Metanephros (tissue), 2 donors: ENCODE data around the gene DIS3. TPM values are rescaled to one million over a fixed set of nuclear protein-coding genes. Genes with fewer than 3 reads are reported as not detected.

ENCODE experiments used
- small RNA-seq: library from RNA; depleted of rRNA; stranded (forward); fragments of <200 nt; gene quantifications from one replicate; pipeline ENCODE3, GENCODE V24; 2014; ENCODE audit warnings: low replicate concordance
- total RNA-seq: library from RNA; depleted of rRNA; stranded (reverse); fragments of >200 nt; gene quantifications from one replicate; pipeline ENCODE4 v1.2.3, GENCODE V29; 2014

The DIS3 gene
- total RNA-seq: 29.4 TPM

GRCh38 chr13:72781451-72782439 lies at the start of gene DIS3, which contains the start of gene PIBF1:
TSS of gene DIS3 (minus strand) at chr13:72781900. CDS start at chr13:72781832, 68 bp downstream.
TSS of gene PIBF1 (plus strand) at chr13:72782133. CDS start at chr13:72783470, 1,337 bp downstream.

GRCh38 chr13:72727417-72728289 lies 54.0 kb downstream of the DIS3 start, which contains the start of the genes BORA and MZT1:
TSS of gene BORA (plus strand) at chr13:72727923. CDS start at chr13:72728941, 1,018 bp downstream.
TSS of gene MZT1 (minus strand) at chr13:72727629. CDS start at chr13:72727602, 27 bp downstream.

Small RNA genes within 50 kb of the gene (small RNA-seq; reads per million reads assigned to genes)
- not detected for gene RNU6-80P

Other genes with a start within 250 kb of the DIS3 start
- 9.6 TPM for gene MZT1, start 54.3 kb downstream of the DIS3 start, total RNA-seq
- gene BORA, start 54.0 kb downstream of the DIS3 start, total RNA-seq: 4.1 TPM
- gene PIBF1, start 233 bp upstream of the DIS3 start, total RNA-seq: 16.3 TPM